Measurements from ENCODE around the gene ZNF689. TPM values are rescaled to one million over a fixed set of nuclear protein-coding genes. Genes with fewer than 3 reads are reported as not detected.

The ZNF689 gene
- total and polyA plus RNA-seq, 2 of the 13 experiments (the other 11 are each of a cell fraction or from before 2014, with no cell fraction given), result 9.7 to 19.5 TPM

- TF ChIP-seq FOXP4 (CRISPR knock-in tag; IDR thresholded peaks at IDR 0.05) (no peak), ZEB1 (IDR thresholded peaks at IDR 0.05; ENCODE audit: insufficient replicate concordance, low read depth) (no peak), HOXA5 (CRISPR knock-in tag; IDR thresholded peaks at IDR 0.05) (no peak), DRAP1 (CRISPR knock-in tag; IDR thresholded peaks at IDR 0.05) (no peak), ZNF790 (CRISPR knock-in tag; IDR thresholded peaks at IDR 0.05; ENCODE audit: borderline replicate concordance) (no peak), SP1 (IDR thresholded peaks at IDR 0.05) (no peak), SP1 (CRISPR knock-in tag; IDR thresholded peaks at IDR 0.05) (peak; percentile 23; the same call in 1 of the 2 replicates), SP2 (CRISPR knock-in tag; IDR thresholded peaks at IDR 0.05) (no peak), RFXAP (CRISPR knock-in tag; IDR thresholded peaks at IDR 0.05; ENCODE audit: borderline replicate concordance) (0 out of 2 replicates have a peak, but pooled peaks have one; percentile 11), IKZF4 (CRISPR knock-in tag; IDR thresholded peaks at IDR 0.05; ENCODE audit: borderline replicate concordance, low read depth, not compliant biosample characterization) (peak; percentile 27), ZNF264 (CRISPR knock-in tag; IDR thresholded peaks at IDR 0.05) (no peak), HDAC1 (CRISPR knock-in tag; IDR thresholded peaks at IDR 0.05) (no peak; the same call in 1 of the 2 replicates), AHR (CRISPR knock-in tag; IDR thresholded peaks at IDR 0.05) (no peak; the same call in 1 of the 2 replicates), ZNF558 (CRISPR knock-in tag; IDR thresholded peaks at IDR 0.05; ENCODE audit: borderline replicate concordance) (no peak), E2F1 (CRISPR knock-in tag; IDR thresholded peaks at IDR 0.05) (no peak), RBM39 (IDR thresholded peaks at IDR 0.05; ENCODE audit: low read depth, low read length, poor library complexity, severe bottlenecking) (no peak), SPEN (CRISPR knock-in tag; IDR thresholded peaks at IDR 0.05; ENCODE audit: low read depth) (no peak), NFAT5 (CRISPR knock-in tag; IDR thresholded peaks at IDR 0.05) (0 out of 2 replicates have a peak, but pooled peaks have one; percentile 65), EZH2 (conservative IDR thresholded peaks at IDR 0.05; ENCODE audit: low read depth, low read length) (no peak)
Measured at GRCh38 chr16:30558789-30559377, 51.3 kb downstream of the ZNF689 start (continued).

Data from HepG2 (cell line).